NCI-H510A (cell line): ENCODE data around the gene CXCL17.
"Not testable (repeated sequence)": the region's sequence is repeated elsewhere in the genome, so short reads cannot be mapped to it uniquely, and the experiment has no call there.

Source experiments
- DNase-seq: peaks from one replicate; lab custom pipeline; 2025; lab: John Stamatoyannopoulos, UW

CXCL17 gene

DNA sequence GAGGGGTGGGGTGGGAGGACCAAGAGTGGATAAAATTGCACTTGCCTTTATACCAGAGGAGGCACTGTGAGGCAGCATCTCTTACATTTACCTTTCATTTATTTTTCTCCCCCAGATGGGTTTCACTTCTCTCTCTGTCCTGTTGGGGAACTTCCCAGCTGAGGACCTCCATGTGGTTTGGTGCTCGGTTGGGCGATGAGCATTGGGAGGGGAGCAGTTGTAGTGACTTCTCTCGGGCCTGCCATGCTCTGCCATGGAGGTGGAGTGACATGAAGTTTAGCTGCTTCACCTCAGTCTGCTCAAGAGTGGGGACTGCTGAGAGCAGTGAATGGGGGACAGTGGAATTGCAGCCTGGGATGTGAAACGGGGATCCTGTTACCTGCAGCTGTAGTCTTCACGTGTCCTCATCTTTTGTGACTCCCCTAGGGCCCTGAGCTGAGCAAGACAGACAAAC, 23.1 kb upstream of the CXCL17 start:
- DNase-seq, result no peak

DNA sequence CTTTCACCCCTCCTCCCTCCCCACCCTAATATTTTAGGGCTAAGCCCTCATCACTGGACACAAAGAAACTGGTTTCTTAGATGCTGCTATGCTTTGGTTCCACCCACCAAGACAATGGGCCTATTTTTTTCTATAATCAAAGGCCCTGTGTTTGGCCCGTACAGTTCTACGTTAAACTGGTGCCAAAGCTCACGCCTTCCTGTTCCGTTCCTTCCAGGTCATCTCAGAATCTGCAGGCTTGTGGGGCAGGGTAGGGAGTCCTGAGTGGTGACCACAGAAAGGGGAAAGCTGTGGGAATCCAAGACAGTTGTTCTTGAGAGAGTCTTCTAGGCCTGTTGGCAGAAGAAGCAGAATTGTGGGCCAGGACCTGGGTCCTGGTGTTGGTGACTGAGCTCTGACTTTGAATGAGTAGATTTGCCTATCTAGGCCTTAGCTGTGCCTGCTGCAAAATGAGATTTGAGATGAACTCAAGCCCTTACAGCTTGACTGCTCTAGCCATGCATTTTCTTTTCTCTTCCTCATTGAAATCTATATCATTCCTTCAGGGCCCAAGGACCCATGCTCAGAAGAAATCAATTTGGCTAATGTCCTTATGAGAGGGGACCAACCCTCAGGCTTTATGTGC, 19.1 kb upstream of the CXCL17 start:
- DNase-seq, result no peak

DNA sequence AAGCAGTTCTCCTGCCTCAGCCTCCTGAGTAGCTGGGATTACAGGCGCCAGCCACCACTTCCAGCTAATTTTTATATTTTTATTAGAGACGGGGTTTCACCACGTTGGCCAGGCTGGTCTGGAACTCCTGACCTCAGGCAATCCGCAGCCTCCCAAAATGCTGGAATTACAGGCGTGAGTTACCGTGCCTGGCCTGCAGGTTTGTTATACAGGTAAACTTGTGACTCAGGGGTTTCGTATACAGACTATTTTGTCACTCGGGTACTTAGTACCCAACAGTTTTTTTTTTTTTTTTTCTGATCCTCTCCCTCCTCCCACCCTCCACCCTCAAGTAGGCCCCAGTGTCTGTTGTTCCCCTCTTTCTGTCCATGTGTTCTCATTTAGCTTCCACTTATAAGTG, 18.5 kb upstream of the CXCL17 start:
- not testable (repeated sequence) for DNase-seq

DNA sequence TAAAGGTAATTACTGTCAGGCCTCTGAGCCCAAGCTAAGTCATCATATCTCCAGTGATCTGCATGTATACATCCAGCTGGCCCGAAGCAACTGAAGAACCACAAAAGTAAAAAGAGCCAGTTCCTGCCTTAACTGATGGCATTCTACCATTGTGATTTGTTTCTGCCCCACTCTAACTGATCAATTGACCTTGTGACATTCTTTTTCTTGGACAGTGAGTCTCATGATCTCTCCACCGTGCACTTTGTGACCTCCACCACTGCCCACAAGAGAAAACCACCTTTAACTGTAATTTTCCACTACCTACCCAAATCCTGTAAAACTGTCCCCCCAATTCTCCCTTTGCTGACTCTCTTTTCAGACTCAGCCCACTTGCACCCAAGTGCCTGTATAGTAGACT, 17.2 kb upstream of the CXCL17 start:
- no peak for DNase-seq

DNA sequence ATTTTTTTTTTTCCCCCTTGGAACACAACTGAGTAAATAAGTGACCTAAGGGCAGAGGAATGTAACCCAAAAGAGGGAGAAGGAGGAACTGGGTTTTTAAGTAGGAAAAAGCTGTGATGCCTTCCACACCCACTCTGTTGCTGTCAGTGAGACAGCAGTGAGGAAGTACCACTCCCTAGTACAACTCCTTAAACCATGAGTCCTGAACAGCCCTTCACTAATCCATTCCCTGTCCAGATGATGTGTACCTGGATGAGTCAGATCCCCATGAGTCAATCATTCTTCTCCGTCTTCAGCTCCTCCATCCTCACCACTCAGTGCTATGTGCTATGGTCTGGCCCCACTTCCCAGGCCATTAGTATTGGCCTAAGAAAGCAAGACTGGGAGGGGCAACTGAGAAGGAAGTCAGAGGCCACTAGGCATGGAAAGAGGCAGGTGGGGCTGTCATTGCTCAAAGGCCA, 12.9 kb upstream of the CXCL17 start:
- DNase-seq, result no peak

DNA sequence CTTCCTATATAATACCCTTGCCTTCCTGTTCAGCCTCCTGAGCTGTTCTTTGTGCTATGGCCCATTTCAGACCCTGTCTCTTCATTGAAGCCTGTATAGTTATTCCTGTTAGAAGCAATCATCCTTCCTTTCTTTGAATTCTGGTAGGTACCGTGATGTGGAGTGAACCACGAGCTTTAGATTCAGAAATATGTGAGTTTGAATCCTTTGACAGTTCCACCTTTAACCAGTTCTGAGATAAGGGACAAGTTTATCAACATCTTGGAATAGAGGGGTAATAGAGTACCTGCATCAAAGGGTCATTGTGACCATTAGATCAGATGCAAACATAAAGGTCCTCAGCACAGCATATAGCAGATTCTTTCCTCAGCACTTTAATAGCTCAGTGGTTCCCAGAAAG, 12.3 kb upstream of the CXCL17 start:
- DNase-seq, result no peak

DNA sequence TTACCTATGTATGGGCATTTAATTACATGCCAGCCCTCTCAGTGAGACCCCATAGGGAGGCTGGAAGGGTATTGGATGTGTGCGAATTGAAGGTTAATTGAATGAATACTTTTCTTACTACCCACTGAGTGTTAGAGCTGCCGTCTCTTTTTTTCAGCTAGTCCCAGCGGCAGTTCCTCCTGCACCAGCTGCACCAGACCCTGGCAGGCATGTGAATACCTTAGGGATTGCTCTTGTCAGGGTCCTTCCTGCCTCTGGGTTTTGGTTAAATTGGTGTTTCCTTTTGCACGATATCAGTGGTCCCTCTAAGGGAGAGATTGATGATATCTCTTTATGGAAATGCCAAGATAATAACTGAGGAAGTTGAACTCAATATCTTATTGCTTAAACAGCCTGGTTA, 9.8 kb upstream of the CXCL17 start:
- no peak for DNase-seq

DNA sequence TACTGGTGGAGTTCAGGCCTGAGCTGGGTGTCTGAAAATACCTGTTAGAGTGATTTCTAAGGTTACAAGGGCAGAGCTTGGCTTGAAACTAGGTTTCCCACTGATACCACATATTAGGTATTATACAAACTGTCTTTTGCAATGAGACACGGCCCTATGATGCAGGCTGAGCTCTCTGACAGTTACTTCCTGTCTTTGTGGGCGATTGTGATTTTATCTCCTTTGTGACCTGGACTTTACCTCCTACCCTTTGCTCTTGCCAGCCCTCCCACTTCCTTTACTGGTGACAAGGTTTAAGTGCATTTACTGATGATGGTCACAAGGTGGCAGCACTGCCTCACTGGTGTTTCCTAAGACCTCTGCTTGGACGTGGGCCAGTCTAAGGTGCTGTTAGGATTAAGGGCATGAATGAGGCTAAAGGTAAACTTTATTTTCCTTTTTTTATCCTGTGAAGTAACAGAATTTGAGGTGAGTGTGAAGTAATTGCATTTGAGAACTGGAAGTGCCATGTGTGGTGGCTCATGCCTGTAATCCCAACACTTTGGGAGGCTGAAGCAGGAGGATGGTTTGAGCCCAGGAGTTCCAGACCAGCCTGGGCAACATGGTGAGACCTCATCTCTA, 7.7 kb upstream of the CXCL17 start:
- peak; percentile 66 for DNase-seq

DNA sequence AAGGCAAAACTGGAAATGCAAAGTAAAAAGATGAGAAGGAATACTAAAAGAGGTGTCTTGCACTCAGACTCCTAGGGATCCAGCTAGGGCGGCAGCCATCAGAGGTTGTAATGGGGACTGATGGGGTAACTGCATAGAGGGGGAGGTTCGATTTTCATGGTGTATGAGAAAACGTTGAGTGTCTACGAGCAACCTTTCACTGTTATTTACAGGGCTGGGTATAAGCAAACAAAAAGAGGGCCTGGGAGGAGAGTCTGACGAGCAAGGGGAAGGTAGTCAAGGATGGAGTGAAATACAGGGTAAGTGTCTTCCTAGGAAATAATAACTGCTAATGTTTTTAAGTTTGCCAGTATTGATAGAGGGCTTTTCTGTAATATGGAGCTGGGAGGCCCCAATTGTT, 5.6 kb upstream of the CXCL17 start:
- DNase-seq, result not testable (repeated sequence)

DNA sequence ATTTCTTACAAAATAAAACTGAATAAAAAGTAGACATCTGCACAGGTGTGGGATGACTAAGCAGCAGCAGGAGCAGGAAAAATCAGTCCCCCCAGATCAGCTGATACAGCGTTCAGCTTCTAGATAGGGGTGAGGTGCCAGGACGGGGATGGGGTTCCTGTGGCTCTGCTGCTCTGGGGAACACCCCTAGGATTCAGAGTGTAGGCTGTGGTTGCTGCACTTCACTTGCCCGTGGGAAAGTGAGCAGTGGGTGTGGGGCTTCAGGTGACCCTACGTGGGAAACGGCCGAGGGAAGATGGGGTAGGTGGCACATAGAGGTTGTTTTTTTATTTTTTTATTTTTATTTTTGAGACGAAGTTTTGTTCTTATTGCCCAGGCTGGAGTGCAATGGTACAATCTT, 3.2 kb upstream of the CXCL17 start:
- no peak for DNase-seq

DNA sequence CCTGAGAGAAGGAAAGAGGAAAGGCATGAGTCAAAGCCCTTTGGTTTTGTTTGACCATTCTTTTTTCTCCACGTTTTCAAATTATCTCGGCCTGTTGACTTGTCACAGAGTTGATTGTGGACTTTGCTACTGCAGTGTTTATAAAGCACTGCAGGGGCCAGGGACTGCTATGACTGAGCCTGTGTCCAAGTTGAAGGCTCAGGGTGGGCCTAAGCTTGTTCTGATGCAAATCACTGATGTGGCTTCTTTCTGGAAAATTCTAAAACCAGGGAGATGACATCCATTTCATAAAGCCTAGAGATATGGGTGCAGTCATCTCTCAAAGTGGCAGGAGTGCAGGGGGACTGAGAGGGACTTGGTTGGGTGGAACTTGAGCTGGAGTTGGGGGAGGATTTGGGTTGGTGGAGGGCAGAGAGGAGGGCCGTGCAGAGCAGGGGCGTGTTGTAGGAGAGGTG, 1.2 kb upstream of the CXCL17 start:
- DNase-seq, result no peak

DNA sequence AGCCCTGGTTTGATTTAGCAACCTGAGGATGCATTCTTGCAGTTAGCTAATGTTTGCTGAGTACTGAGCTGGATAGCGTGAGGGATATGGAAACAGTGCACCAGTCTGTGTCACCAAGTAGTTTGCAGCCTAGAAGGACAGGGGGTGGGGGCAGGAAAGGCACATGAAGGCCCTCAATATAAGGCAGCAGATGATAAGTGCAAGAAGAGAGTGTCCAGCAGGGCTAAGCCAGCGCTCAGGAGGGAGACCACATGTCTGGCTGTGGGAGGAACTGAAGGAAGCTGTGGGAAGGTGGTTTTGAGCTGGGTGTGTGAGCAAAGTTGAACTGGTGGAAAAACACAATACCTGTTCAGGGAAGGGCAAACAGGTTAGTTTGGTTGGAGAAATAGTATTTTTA, 1.7 kb downstream of the CXCL17 start:
- DNase-seq, result no peak

DNA sequence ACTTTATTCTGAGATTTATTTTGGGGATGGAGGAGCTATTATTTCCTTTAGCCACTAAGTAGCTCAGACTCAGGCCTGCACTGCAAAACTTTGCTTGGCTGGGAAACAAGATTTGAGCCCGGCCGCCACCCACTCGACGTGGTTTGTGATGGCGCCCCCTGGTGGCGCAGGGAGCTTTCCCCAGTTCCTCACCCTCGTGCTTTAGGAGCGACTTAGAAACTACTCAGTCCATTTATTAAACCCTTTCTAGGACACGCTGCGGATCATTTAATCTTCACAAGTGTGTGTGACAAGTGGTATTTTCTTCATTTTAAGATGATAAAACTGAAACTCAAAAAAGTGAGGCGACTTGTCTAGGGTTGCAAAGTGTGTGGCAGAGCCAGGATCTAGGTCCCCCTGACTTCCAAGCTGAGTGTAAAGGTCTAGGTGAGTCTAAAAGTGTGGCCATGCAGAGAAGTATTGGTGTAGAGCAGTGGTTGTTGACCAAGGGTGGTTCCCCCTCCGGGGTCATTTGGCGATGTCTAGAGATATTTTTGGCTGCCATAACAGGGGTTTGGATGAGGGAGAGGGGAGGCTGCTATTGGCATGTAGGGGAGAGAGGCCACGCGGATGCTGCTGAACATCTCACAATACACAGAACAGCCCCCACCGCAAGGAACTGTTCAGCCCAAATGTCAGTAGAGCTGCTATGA, 2.2 kb downstream of the CXCL17 start:
- peak; percentile 38 for DNase-seq

DNA sequence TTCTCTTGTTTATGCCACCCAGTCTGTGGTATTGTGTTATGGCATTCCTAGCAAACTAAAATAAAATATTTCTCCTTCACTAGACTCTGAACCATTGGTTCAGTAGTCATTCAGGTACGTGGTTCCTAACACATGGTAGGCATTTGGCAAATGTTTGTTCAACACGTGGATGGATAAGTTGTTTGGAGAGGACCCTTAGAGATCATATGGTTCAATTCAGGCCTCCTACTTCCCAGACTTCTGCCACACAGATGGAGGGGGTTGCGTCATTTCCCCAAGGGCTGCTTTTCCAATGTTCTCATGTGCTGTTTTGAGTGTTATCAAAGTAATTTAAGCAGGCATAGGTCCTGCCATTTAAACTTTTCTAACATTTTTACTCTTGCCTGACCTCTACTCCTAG, 6.7 kb downstream of the CXCL17 start:
- DNase-seq, result no peak

DNA sequence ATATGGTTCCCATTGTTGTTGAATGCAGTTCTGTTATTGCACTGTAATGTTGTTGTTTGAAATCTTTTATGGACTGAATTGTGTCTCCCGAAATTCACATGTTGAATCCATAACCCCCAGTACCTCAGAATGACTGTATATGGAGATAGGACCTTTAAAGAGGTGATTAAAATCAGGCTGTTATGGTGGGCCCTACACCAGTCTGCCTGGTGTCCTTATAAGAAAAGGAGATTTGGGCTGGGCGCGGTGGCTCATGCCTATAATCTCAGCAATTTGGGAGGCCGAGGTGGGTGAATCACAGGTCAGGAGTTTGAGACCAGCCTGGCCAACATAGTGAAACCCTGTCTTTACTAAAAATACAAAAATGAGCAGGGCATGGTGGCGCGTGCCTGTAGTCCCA, 7.4 kb downstream of the CXCL17 start:
- no peak for DNase-seq

DNA sequence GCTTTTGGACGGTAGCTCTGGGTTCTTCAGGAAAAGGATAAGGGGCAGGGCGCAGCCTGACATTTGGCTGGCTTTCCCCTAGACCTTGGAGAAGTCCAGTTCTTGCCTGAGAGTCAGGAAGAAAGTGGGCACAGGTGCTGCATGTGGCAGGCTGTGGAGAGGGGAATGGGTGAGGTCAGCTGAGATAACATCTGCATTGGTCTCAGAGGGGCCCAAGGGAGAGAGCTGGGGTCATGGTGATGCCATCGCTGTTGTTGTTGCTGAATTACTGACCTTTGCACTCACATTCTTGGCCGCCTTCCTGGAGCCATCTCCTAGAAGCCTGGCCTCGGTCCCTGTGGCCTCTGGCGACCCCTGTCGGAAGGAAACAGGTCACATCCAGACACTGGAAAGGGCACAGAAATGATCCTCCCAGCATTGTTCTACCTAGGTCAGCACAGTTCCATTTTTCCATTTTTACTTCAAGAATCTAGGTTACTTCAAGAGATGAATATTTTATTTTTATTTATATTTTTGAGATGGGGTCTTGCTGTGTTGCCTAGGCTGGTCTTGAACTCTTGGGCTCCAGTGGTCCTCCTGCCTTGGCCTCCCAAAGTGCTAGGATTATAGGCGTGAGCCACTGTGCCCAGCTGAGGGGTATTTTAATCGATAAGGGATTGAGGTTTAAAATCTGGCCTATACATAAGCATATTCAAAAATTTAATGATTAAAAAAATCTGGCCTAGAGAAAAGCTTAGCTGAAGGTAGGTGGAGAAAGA, 9.1 kb downstream of the CXCL17 start:
- no peak for DNase-seq

DNA sequence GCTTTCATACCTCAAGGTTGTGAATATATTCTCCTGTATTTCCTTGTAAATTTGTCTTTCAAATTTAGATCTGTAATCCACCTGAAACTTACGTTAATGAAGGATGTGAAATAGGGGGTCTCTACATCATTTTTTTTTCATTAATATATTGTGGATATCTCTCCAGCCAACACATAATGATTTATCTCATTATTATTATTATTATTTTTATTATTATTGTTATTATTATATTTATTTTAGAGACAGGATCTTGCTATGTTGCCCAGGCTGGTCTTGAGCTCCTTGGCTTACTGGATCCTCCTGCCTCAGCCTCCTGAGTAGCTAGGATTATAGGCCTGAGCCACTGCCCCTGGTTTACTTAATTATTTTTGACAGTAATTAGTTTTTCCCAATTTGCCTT, 11.3 kb downstream of the CXCL17 start:
- no peak for DNase-seq

DNA sequence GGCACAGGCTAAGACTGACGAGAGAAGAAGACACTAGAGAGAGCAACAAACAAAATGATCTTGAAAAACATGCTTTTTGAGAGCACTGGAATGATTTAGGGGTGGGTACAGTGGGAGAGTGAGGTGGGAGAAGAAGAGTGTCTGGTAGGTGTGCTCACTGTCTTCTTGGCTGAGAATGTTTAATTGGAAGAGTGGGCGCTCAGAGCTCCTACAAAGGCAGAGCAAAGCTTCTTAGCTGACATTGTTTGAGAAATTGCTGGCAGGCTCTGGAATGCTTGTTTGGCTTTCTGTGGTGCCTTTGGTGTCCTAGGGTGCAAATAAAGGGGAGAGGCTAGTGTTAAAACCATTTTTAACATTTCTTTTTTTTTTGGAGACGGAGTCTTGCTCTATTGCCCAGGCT, 14.1 kb downstream of the CXCL17 start:
- DNase-seq, result no peak

DNA sequence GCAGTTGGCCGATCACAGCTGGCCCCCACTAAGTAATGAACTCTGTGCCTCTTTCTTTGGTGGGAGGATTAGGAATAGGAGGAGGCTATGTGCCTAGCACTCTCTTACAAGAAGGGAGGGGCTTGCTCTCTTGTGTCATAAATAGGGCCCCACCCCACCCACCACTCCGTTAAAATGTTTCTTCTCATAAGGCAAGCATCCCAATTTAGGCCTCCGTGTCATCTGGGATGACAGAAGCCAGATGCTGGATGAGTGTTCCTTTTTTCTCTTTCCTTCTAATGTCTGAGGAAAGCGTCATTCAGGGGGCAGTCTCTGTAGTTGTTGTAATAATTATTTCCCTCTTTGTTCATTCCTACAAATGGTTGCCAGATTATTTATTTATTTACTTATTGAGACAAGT, 15.4 kb downstream of the CXCL17 start, which contains the start of gene LIPE:
Gene LIPE (minus strand): TSS at position 76 of the 400 bp plus-strand sequence. CDS start 239 bp downstream, outside the sequence.
- no peak for DNase-seq

DNA sequence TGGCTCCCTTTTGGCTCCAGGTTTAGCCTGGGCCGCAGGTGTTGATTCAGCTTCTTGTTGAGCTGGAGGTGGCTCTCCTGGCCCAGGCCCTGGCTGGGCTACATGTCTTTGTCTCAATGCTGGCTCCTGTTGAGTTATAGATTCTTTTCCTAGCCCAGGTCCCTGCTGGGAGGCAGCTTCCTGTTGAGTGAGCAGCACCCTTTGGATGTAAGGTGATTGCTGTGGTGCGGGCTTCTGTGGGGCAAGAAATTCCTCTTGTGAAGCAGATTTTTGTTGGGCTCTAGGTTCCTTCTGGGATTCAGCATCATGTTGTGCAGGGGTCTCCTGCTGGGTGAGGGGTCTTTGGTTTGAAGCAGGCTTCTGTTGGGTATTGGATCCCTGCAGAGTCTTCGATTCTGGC, 16.1 kb downstream of the CXCL17 start:
- no peak for DNase-seq

DNA sequence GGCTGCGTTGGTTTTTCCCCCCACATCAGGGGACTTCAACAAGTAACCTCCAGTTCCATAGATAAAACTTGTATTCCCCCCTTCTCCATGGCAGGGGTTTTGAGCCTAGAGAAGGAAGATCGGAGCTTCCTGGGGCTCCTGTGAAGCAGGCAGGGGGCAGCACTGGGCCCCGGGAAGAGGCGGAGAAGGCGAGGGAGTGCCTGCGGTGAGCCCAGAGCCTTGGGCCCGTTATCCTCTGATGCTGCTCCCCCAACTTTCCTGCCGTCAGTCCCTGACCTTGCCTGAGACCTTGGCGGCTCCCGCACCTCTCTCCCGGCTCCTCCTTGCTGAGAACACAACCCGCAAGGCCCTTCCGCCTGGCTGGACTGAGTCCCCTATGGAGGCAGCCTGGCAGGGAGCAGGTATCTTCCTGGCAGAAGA, 18.0 kb downstream of the CXCL17 start:
- DNase-seq, result no peak

DNA sequence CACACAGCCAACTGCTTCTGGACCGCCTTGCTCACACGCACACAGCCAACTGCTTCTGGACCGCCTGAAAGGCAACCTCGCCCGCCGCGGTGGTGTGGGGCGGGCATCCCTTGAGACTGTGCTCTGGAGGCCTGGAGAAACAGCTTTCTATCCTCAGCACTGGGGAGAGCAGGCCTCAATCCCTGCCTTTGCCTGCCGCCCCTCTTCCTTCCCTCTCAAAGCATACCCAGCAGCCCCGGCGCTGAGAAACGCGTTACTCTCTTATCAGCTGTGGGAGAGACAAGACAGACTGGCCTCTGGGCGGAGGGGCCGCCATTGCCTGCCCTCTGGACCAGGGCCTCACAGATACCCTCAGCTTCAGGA, 18.4 kb downstream of the CXCL17 start:
- no peak for DNase-seq
